CD4-positive, alpha-beta T cell (primary cell): Measurements from ENCODE around the gene COL17A1. TPM values are rescaled to one million over a fixed set of nuclear protein-coding genes. Genes with fewer than 3 reads are reported as not detected.

Experiments used
- ATAC-seq: fragments of 200-7000 bp; cut with Tn5 transposase; one replicate; pipeline ENCODE4 v1.10.0; 2022; ENCODE audit warnings: mild to moderate bottlenecking; ENCODE audit not compliant: poor library complexity
- CTCF ChIA-PET: fragments of 350-600 bp; sonication (Branson Sonifier 250); formaldehyde crosslinking; loops from one replicate; lab custom pipeline; 2021; ENCODE audit warnings: antibody characterized with exemption, inconsistent platforms; lab: Charles Lee
- POLR2A ChIA-PET: fragments of 350-600 bp; sonication (Branson Sonifier 250); formaldehyde crosslinking; loops from one replicate; lab custom pipeline; 2021; ENCODE audit warnings: antibody characterized with exemption, inconsistent platforms; lab: Charles Lee
- DNase-seq, 14 experiments: peaks; one replicate each; pipeline ENCODE4 v3.0.0-alpha.2; 2013 to 2020; ENCODE audit warnings: mixed read lengths in 2 of 14
- H3K27ac ChIP-seq, 2 donors: one replicate each; pipeline versions ENCODE4 v1.5.1 to v1.7.0; 2013; ENCODE audit warnings: low read length in 2 of 2, low read depth in 1 of 2, mild to moderate bottlenecking in 1 of 2
- H3K27me3 ChIP-seq, 2 experiments: 1 replicate in 1 of 2; 2 replicates in 1 of 2; pipeline versions ENCODE4 v1.6.1 to v1.7.0; 2013; ENCODE audit warnings: low read length in 2 of 2, control low read depth in 1 of 2, mild to moderate bottlenecking in 1 of 2, moderate library complexity in 1 of 2; ENCODE audit not compliant: insufficient read depth in 2 of 2, control insufficient read depth in 1 of 2
- H3K36me3 ChIP-seq: one replicate; pipeline ENCODE4 v1.6.1; 2013; ENCODE audit warnings: low read length, control low read depth; ENCODE audit not compliant: insufficient read depth
- H3K4me1 ChIP-seq: one replicate; pipeline ENCODE4 v1.6.1; 2013; ENCODE audit warnings: low read length, control low read depth; ENCODE audit not compliant: insufficient read depth
- H3K4me3 ChIP-seq: one replicate; pipeline ENCODE4 v1.5.1; 2013; ENCODE audit warnings: mild to moderate bottlenecking, low read length, moderate library complexity
- H3K9me3 ChIP-seq, 2 experiments: 1 replicate in 1 of 2; 2 replicates in 1 of 2; pipeline versions ENCODE4 v1.6.1 to v1.7.0; 2013; ENCODE audit warnings: low read length in 2 of 2, mild to moderate bottlenecking in 2 of 2, control low read depth in 1 of 2, moderate library complexity in 1 of 2; ENCODE audit not compliant: control insufficient read depth in 1 of 2, insufficient read depth in 1 of 2
- H3K27ac Mint-ChIP-seq: one replicate; pipeline ENCODE4 v1.8.0; 2020; ENCODE audit warnings: mixed read lengths
- H3K27me3 Mint-ChIP-seq: one replicate; pipeline ENCODE4 v1.8.0; 2021; ENCODE audit warnings: mixed read lengths
- H3K36me3 Mint-ChIP-seq: one replicate; pipeline ENCODE4 v1.8.0; 2021; ENCODE audit warnings: low read depth, mixed read lengths
- H3K4me1 Mint-ChIP-seq: one replicate; pipeline ENCODE4 v1.8.0; 2021; ENCODE audit warnings: low read depth, mixed read lengths
- H3K4me3 Mint-ChIP-seq: one replicate; pipeline ENCODE4 v1.8.0; 2020; ENCODE audit warnings: mild to moderate bottlenecking, mixed read lengths
- H3K9me3 Mint-ChIP-seq: one replicate; pipeline ENCODE4 v1.8.0; 2020; ENCODE audit warnings: mixed read lengths
- intact Hi-C, 2 experiments: fragments of 100-400 bp; cut with DNase I in 1 of 2; cut with micrococcal nuclease in 1 of 2; formaldehyde crosslinking; loops; one replicate each; pipeline versions ENCODE4 v1.15.1 to v1.9.0; 2023 to 2025; cut with DNase I, micrococcal nuclease
- total RNA-seq, 174 experiments: library from RNA in 2 of 174; stranded (reverse) in 2 of 174; gene quantifications; one replicate each; pipeline ENCODE4 v1.2.3 and lab custom pipeline; 2021 to 2026
- TF ChIP-seq, protein P1 (sequence below): fragments of 200-600 bp; IDR thresholded peaks from one replicate; pipeline ENCODE4 v1.8.0; 2022; ENCODE audit warnings: antibody characterized with exemption, mild to moderate bottlenecking

The COL17A1 gene
- total RNA-seq, 2 experiments from 2014 or later, result not detected

DNA sequence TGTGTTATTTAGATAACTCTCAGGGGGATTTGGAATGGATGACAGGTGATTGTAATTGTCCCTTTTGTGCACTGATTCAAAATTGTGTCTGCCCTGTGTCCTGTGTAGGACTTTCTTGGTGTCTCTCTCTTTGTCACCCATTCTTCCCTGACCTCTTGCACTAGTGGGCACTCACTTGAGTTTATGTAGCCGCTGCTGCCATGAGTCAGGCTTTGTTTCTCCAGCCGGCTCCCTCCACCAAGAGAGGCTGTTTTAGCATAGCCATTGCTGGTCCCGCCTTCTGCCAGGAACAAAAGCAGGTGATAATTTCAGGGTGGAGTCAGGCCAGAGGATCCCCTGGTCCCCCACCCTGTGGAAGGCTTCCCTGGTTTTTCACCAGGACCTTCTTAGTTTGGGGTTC lies 8.4 kb downstream of the COL17A1 start:
- no peaks in the 10 kb centered on the region for H3K27me3 Mint-ChIP-seq
- CTCF ChIA-PET, result interaction anchor here (1.2 kb wide), 1 partner anchor 10 kb away, joined by 3 read pairs; no protein-coding TSS in a partner anchor
- H3K4me1 Mint-ChIP-seq, result no peaks in the 10 kb centered on the region

DNA sequence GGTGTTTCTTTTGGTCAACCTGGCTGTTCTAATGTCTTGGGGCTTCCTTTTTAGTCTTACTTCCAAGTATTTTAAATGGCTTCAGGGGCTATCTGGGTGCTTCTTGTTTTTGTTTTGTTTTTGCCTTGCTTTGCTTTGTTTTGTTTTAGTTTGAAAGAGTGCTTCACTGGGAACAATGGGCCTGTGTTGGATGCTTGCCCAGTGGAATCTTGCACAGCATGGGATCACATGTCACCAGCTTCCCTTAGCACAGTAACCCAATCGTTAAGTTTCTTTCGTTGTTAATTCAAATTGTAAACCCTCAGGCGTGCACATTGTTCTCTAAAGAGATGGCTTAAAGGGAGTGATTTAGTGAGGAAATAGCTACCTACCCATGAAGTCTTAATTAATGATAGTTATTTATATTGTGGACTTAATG lies 8.9 kb downstream of the COL17A1 start:
- H3K4me3 Mint-ChIP-seq, result no peak overlapping the region
- no peaks in the 10 kb centered on the region for H3K36me3 ChIP-seq
- CTCF ChIA-PET, result no interaction called here
- no peaks in the 10 kb centered on the region for H3K27me3 Mint-ChIP-seq
- H3K27ac Mint-ChIP-seq, result no peak overlapping the region
- TF ChIP-seq, protein P1, sequence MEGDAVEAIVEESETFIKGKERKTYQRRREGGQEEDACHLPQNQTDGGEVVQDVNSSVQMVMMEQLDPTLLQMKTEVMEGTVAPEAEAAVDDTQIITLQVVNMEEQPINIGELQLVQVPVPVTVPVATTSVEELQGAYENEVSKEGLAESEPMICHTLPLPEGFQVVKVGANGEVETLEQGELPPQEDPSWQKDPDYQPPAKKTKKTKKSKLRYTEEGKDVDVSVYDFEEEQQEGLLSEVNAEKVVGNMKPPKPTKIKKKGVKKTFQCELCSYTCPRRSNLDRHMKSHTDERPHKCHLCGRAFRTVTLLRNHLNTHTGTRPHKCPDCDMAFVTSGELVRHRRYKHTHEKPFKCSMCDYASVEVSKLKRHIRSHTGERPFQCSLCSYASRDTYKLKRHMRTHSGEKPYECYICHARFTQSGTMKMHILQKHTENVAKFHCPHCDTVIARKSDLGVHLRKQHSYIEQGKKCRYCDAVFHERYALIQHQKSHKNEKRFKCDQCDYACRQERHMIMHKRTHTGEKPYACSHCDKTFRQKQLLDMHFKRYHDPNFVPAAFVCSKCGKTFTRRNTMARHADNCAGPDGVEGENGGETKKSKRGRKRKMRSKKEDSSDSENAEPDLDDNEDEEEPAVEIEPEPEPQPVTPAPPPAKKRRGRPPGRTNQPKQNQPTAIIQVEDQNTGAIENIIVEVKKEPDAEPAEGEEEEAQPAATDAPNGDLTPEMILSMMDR, result no peak
- DNase-seq, result no peak
- no peaks in the 10 kb centered on the region for H3K27me3 ChIP-seq
- H3K9me3 Mint-ChIP-seq, result no peaks in the 10 kb centered on the region
- no peaks in the 10 kb centered on the region for H3K4me1 Mint-ChIP-seq
- H3K27ac ChIP-seq, result no peak overlapping the region
- intact Hi-C loops, result no loop called here
- no peak for ATAC-seq
- H3K4me1 ChIP-seq, result peaks cover 2% of the 10 kb centered on the region
- POLR2A ChIA-PET, result no interaction called here
- no peaks in the 10 kb centered on the region for H3K36me3 Mint-ChIP-seq
- H3K9me3 ChIP-seq, result no peaks in the 10 kb centered on the region
- H3K4me3 ChIP-seq, result no peak overlapping the region

More for the DNA sequence above, 8.4 kb downstream of the COL17A1 start:
- ATAC-seq (no peak), DNase-seq (no peak)
- intact Hi-C loops, result no loop called here
- Mint-ChIP-seq H3K36me3 (no peaks in the 10 kb centered on the region), H3K4me3 (no peak overlapping the region), H3K27ac (no peak overlapping the region), H3K9me3 (no peaks in the 10 kb centered on the region)
- no peak overlapping the region for H3K27ac ChIP-seq
- H3K27me3 ChIP-seq, result no peaks in the 10 kb centered on the region
- H3K9me3 ChIP-seq, result no peaks in the 10 kb centered on the region
- peaks cover 2% of the 10 kb centered on the region for H3K4me1 ChIP-seq
- H3K4me3 ChIP-seq, result no peak overlapping the region
- POLR2A ChIA-PET, result no interaction called here
- TF ChIP-seq, protein P1, result no peak
- no peaks in the 10 kb centered on the region for H3K36me3 ChIP-seq

DNA sequence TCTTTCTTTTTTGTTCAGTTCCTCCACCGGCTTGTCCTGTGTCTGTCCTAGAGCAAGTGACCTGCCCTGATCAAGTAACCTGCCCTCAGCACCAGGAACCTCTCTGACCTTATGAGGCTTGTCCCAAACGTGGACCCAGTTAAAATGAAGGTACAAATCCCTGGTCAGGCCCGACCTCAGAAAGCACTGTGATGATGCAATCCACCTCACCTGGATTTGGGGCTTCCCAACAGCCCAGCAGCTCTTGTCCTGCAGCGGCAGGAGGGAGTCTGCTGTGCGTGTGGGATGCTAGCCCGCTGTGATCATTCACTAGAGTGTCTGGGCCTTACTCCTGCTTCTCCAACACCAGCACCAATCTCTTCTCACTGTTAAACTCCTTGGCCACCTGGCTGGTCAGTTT lies 11.2 kb downstream of the COL17A1 start:
- no peaks in the 10 kb centered on the region for H3K36me3 Mint-ChIP-seq
- no peaks in the 10 kb centered on the region for H3K4me1 Mint-ChIP-seq
- ATAC-seq, result no peak
- H3K4me1 ChIP-seq, result peaks cover 2% of the 10 kb centered on the region
- intact Hi-C loops, result loop anchor here in 1 of 2 experiments (1.0 kb wide), 1 partner anchor 21 kb away; no protein-coding TSS in a partner anchor
- H3K27ac Mint-ChIP-seq, result no peak overlapping the region
- no peaks in the 10 kb centered on the region for H3K27me3 Mint-ChIP-seq
- no peaks in the 10 kb centered on the region for H3K9me3 ChIP-seq
- no peak for DNase-seq
- POLR2A ChIA-PET, result no interaction called here
- no peak overlapping the region for H3K4me3 Mint-ChIP-seq
- no peaks in the 10 kb centered on the region for H3K27me3 ChIP-seq
- CTCF ChIA-PET, result no interaction called here
- no peak overlapping the region for H3K4me3 ChIP-seq
- H3K9me3 Mint-ChIP-seq, result no peaks in the 10 kb centered on the region
- H3K36me3 ChIP-seq, result no peaks in the 10 kb centered on the region
- TF ChIP-seq, protein P1, result no peak
- no peak overlapping the region for H3K27ac ChIP-seq
